ENCODE data around the gene FCHO1. TPM values are rescaled to one million over a fixed set of nuclear protein-coding genes. Genes with fewer than 3 reads are reported as not detected.

The FCHO1 gene, protein sequence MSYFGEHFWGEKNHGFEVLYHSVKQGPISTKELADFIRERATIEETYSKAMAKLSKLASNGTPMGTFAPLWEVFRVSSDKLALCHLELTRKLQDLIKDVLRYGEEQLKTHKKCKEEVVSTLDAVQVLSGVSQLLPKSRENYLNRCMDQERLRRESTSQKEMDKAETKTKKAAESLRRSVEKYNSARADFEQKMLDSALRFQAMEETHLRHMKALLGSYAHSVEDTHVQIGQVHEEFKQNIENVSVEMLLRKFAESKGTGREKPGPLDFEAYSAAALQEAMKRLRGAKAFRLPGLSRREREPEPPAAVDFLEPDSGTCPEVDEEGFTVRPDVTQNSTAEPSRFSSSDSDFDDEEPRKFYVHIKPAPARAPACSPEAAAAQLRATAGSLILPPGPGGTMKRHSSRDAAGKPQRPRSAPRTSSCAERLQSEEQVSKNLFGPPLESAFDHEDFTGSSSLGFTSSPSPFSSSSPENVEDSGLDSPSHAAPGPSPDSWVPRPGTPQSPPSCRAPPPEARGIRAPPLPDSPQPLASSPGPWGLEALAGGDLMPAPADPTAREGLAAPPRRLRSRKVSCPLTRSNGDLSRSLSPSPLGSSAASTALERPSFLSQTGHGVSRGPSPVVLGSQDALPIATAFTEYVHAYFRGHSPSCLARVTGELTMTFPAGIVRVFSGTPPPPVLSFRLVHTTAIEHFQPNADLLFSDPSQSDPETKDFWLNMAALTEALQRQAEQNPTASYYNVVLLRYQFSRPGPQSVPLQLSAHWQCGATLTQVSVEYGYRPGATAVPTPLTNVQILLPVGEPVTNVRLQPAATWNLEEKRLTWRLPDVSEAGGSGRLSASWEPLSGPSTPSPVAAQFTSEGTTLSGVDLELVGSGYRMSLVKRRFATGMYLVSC
- 1.5 and 3.3 TPM in 2 replicates for total RNA-seq

DNA sequence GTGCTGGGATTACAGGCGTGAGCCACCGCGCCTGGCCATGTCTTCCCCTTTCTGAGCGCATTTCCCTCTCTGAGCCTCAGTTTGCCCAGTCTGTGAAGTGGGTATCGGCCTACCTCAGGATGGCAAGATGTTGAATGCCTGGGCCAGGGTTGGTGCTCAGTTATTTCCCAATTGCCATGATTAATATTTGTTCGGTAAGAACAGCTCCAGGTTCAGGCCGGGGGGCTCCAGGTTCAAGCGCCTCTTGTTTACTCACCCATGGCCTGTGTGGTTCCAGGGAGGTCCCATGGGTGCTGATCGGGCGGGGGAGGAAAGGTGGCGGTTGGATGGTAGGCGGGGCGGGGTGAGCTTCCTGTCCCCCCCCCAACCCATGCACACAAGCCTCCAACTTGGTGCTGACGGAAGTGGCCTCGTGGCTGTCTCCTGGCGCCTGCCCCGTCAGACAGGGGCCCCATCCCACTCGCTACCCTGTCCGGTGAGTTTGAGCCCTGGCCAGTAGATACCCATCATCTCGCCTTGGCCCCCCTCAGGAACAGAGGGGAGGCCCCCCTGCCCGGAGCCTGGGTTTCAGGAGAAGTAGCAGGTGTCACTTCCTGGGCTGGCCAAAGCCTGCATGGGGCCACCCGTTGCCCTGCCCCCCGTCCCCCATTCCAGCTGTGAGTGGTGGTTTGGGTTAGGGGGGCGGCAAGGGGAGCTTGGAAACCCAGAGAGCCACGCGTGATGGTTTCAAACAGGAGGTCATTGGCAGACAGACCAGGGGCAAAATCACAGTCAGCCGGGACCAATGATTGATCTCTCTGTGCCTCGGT lies at the start of gene FCHO1:
TSS of gene FCHO1 (plus strand) at position 375 of the 809 bp plus-strand sequence. CDS start 3,688 bp downstream, outside the sequence.

DNA sequence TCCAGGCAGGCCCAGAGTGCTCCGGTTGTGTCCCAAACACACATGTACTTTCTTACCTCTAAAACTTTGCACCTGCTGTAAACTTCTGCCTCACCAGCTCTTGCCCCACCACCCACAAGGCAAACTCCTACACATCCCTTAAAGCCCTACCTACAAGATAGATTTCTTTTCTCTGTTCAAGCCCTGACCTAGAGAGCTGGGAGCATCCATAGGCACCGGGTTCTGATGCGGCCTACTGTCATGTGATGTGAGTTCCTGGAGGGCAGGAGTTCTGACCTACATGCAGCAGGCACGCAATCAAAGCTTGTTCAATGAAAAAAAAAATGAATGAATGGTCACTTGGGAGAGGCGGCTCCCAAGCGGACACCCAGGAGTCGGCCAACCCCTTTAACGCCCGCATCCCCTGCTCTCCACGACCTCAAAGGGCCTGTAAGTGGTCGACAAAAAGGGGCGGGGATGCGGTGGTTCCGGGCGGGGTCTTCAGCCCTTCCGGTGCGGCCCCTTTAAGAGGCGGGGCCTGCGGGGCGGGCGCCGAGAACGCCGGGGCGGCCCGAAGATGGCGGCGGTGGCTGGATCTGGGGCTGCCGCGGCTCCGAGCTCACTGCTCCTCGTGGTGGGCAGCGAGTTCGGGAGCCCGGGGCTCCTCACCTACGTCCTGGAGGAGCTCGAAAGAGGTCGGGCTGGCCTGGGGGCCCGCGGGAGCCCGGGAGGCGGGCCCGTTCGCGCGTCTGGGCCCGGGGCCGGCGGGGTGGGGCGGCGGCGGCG lies 32.1 kb upstream of the FCHO1 start, which contains the start of gene MAP1S:
TSS of gene MAP1S (plus strand) at position 534 of the 765 bp plus-strand sequence. CDS start at position 557, 23 bp downstream.

DNA sequence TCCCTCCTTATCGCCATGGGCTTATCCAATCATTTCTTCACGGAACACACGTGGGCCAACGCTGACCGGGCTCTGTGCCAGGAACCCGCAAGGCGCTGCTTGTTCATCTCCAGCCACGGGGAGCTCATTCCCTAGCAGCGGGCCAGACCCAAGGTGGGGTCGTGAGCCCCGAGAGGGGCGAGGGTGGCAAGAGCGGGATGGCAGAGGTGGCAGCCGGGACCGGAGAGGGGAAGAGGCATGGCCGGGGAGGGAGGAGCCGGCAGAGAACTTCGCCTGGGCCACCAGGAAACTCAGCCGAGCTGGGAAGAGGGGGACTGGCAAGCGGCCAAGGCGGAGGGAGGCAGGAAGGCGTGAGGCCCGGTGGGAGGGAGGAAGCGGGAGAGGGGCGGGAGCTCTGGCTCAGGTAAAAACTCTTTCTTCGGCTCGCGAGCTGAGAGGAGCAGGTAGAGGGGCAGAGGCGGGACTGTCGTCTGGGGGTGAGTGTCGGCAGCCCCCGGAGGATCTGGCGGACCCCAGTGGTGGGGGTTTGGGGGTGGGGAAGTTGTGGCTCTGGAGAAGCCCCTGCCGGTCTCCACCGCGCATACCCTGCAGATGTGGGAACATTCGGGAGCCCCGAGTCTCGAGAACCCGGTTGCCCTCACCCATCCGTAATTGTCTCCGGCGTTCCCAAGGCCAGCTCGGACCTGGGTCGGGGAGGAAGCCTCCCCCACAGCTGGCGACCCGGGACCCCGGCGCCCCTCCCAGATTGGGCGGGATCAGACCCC lies 43.6 kb downstream of the FCHO1 start, which contains the start of gene B3GNT3:
TSS of gene B3GNT3 (plus strand) at position 408 of the 764 bp plus-strand sequence. CDS start 12,670 bp downstream, outside the sequence.

DNA sequence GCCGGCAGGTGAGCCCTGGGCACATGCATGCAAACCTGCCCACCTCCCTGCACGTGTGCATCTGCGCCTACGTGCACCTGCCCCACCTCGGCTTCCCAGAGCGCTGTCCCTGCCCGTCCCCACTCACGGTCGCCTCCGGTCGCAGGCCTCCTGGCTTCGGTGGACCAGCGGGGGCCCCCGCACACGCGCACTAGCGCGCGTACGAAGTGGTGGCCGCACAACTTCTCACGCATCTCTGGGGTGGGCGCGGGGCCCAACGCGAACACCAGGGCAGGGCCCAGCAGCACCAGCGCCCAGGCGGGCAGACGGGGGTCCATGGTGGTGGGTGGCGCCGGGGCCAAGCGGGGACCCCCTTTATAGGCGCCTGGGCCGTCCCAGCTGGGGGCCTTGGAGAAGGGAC lies 69.9 kb downstream of the FCHO1 start, which contains the start of gene INSL3:
TSS of gene INSL3 (minus strand) at position 330 of the 400 bp plus-strand sequence. CDS start at position 317, 13 bp downstream.

Other genes starting within 250 kb of the FCHO1 start
- gene PGLS, start 239.8 kb upstream of the FCHO1 start, total RNA-seq, result 50.0 and 67.4 TPM in 2 replicates
- gene COLGALT1, start 195.8 kb upstream of the FCHO1 start, total RNA-seq, result 138 and 149 TPM in 2 replicates
- under 0.01 and 0.19 TPM in 2 replicates for gene UNC13A, start 63.1 kb upstream of the FCHO1 start, total RNA-seq
- 54.5 and 65.0 TPM in 2 replicates for gene MAP1S, start 32.0 kb upstream of the FCHO1 start, total RNA-seq
- gene B3GNT3, start 43.7 kb downstream of the FCHO1 start, total RNA-seq, result 0.10 TPM in 1 of 2 replicates, not detected in the other
- not detected in 2 replicates for gene INSL3, start 70.0 kb downstream of the FCHO1 start, total RNA-seq
- 3.5 and 5.9 TPM in 2 replicates for gene JAK3, start 96.5 kb downstream of the FCHO1 start, total RNA-seq
- 1,150 and 1,614 TPM in 2 replicates for gene RPL18A, start 108.4 kb downstream of the FCHO1 start, total RNA-seq
- not detected in 2 replicates for gene SLC5A5, start 120.5 kb downstream of the FCHO1 start, total RNA-seq
- gene CCDC124, start 181.5 kb downstream of the FCHO1 start, total RNA-seq, result 32.3 and 35.7 TPM in 2 replicates
- not detected in 2 replicates for gene KCNN1, start 215.6 kb downstream of the FCHO1 start, total RNA-seq